PC-9 (cell line): Measurements from ENCODE around the gene IAH1. TPM values are rescaled to one million over a fixed set of nuclear protein-coding genes. Genes with fewer than 3 reads are reported as not detected.

Source experiments
- BruUV-seq: library from RNA; stranded (reverse); fragments of 400-500 nt; replicated peaks from 2 replicates; lab custom pipeline; 2021; lab: Mats Ljungman, UMichigan
- CTCF ChIA-PET: fragments of 300-600 bp; sonication (Branson Sonifier 250); formaldehyde crosslinking; loops from one replicate; lab custom pipeline; 2022; ENCODE audit warnings: antibody characterized with exemption; lab: Charles Lee
- POLR2A ChIA-PET: fragments of 300-600 bp; sonication (Branson Sonifier 250); formaldehyde crosslinking; loops from one replicate; lab custom pipeline; 2022; ENCODE audit warnings: antibody characterized with exemption; ENCODE audit not compliant: unreplicated experiment; lab: Charles Lee
- DNase-seq, 2 experiments: peaks; one replicate each; pipeline versions ENCODE4 v3.0.0 to v3.0.0-alpha.2; 2015 to 2022; ENCODE audit warnings: mixed read lengths in 1 of 2
- H2AFZ ChIP-seq: fragments of 200-600 bp; sonication (generic); 2 replicates; pipeline ENCODE4 v1.8.1; 2017; ENCODE audit warnings: antibody characterized with exemption
- H3F3A ChIP-seq: fragments of 200-600 bp; sonication (generic); 2 replicates; pipeline ENCODE4 v1.8.1; 2017; ENCODE audit warnings: antibody characterized with exemption, mild to moderate bottlenecking, low read depth; ENCODE audit not compliant: insufficient read depth
- H3K27ac ChIP-seq: fragments of 200-600 bp; sonication (generic); 2 replicates; pipeline ENCODE4 v1.6.1; 2016; ENCODE audit warnings: mixed run types
- H3K27me3 ChIP-seq: fragments of 200-600 bp; sonication (generic); 2 replicates; pipeline ENCODE4 v1.6.1; 2016; ENCODE audit warnings: low read depth, mixed run types; ENCODE audit not compliant: insufficient read depth
- H3K36me3 ChIP-seq: fragments of 200-600 bp; sonication (generic); 2 replicates; pipeline ENCODE4 v1.6.1; 2016; ENCODE audit warnings: low read depth, mixed run types
- H3K4me1 ChIP-seq: fragments of 200-600 bp; sonication (generic); replicated peaks from 2 replicates; pipeline ENCODE4 v1.6.1; 2016; ENCODE audit warnings: mixed run types; ENCODE audit not compliant: insufficient read depth
- H3K4me2 ChIP-seq: fragments of 200-600 bp; sonication (generic); 2 replicates; pipeline ENCODE4 v1.6.1; 2017; ENCODE audit warnings: mixed run types
- H3K4me3 ChIP-seq: fragments of 200-600 bp; sonication (generic); 2 replicates; pipeline ENCODE4 v1.6.1; 2016; ENCODE audit warnings: mixed run types
- H3K79me2 ChIP-seq: fragments of 200-600 bp; sonication (generic); 2 replicates; pipeline ENCODE4 v1.6.1; 2017; ENCODE audit warnings: low read depth, mixed run types
- H3K9me2 ChIP-seq: fragments of 200-600 bp; sonication (generic); 2 replicates; pipeline ENCODE4 v1.8.1; 2017; ENCODE audit warnings: mild to moderate bottlenecking; ENCODE audit not compliant: insufficient read depth
- H3K9me3 ChIP-seq: fragments of 200-600 bp; sonication (generic); 2 replicates; pipeline ENCODE4 v1.8.1; 2016; ENCODE audit warnings: low read depth; ENCODE audit not compliant: insufficient read depth
- H4K20me1 ChIP-seq: fragments of 200-600 bp; sonication (generic); 2 replicates; pipeline ENCODE4 v1.8.1; 2017; ENCODE audit not compliant: insufficient read depth
- EZH2 ChIP-seq: fragments of 200-600 bp; sonication (generic); IDR thresholded peaks from 2 replicates; pipeline ENCODE4 v1.8.0; 2017; ENCODE audit warnings: antibody characterized with exemption, low read depth
- intact Hi-C: fragments of 100-400 bp; cut with micrococcal nuclease; formaldehyde crosslinking; loops from one replicate; pipeline ENCODE4 v1.10.0; 2022; ENCODE audit not compliant: unreplicated experiment
- total RNA-seq: library from RNA; stranded (reverse); gene quantifications from 2 replicates; pipeline ENCODE4 v1.2.3, GENCODE V29; 2021
- TF ChIP-seq, protein P1 (sequence below): fragments of 200-600 bp; sonication (generic); conservative IDR thresholded peaks from 2 replicates; pipeline ENCODE4 v1.6.1; 2017; ENCODE audit warnings: mixed run types, antibody characterized with exemption, mild to moderate bottlenecking, moderate library complexity

The IAH1 gene
- total RNA-seq, 1 experiment from 2014 or later = 37.3 TPM

DNA sequence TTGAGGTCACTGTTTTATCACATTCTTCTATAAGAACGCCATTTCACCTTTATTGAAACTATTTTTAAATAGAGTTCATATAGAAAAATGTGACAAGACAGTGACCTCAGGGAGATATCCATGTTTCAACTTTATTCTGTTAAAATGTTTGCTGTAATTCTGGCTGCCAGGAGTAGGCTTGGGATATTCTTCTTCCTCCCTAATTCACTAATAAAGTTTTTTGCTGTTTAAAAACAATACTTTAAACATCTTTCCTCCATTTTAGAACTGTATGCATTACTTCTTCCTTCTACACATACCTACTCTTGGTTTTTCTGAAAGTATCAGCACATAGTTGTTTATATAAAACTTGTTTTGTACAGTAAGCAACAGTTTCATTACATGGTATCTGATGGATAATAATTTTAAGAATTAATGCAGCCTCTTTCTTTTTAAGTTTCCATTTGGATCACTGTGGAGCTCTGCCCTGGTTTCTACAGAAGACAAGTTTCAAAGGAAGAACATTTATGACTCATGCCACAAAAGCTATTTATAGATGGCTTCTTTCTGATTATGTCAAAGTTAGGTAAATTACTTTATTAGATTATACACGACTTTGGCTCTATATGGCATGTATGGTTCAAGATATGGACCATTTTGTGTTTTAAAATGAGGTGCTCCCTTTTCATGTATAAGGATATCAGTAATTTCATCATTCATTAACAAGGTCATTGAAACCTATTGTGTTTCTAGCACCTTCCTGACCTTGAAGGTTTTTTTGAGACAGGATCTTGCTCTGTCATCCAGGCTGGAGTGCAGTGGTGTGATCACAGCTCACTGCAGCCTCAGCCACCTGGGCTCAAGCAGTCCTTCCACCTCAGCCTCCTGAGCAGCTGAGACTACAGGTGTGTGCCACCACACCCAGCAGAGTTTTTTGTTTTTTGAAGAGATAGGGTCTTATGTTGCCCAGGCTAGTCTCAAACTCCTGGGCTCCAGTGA is 43.7 kb upstream of the IAH1 start:
- TF ChIP-seq, protein P1, sequence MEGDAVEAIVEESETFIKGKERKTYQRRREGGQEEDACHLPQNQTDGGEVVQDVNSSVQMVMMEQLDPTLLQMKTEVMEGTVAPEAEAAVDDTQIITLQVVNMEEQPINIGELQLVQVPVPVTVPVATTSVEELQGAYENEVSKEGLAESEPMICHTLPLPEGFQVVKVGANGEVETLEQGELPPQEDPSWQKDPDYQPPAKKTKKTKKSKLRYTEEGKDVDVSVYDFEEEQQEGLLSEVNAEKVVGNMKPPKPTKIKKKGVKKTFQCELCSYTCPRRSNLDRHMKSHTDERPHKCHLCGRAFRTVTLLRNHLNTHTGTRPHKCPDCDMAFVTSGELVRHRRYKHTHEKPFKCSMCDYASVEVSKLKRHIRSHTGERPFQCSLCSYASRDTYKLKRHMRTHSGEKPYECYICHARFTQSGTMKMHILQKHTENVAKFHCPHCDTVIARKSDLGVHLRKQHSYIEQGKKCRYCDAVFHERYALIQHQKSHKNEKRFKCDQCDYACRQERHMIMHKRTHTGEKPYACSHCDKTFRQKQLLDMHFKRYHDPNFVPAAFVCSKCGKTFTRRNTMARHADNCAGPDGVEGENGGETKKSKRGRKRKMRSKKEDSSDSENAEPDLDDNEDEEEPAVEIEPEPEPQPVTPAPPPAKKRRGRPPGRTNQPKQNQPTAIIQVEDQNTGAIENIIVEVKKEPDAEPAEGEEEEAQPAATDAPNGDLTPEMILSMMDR = no peak
- TF ChIP-seq EZH2 = no peak
- Histone ChIP-seq H3K4me3 (no peak overlapping the region), H3K9me3 (no peaks in the 10 kb centered on the region), H3K79me2 (peaks cover 15% of the 10 kb centered on the region), H3K27ac (no peak overlapping the region), H3K4me2 (no peak overlapping the region), H2AFZ (no peak overlapping the region), H4K20me1 (no peaks in the 10 kb centered on the region), H3K4me1 (no peaks in the 10 kb centered on the region), H3K36me3 (peaks cover 48% of the 10 kb centered on the region), H3K9me2 (no peaks in the 10 kb centered on the region), H3K27me3 (no peaks in the 10 kb centered on the region), H3F3A (no peaks in the 10 kb centered on the region; the same call in 1 of the 2 replicates)
- ChIA-PET CTCF (no interaction called here), POLR2A (no interaction called here)
- BruUV-seq = no TSS peak
- intact Hi-C loops = no loop called here
- DNase-seq = no peak

DNA sequence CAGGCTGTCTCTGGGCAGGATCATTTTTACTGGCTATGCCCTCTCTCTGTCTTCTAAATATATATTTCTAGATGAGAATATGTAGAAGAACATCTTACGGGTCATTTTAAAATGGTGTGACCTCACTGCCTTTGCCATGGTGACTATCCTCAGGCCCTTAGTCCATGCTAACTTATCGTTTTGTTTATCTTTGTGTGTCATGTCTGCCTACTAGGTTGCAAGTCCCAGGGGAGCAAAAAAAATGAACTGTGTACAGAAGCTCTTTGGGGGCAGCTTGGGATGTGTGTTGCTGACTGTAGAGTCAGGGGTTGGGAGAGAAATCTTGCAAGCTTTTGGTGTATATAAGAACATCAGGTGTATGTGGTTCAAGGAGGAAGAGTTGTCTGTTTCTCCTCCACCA is 39.9 kb upstream of the IAH1 start:
- intact Hi-C loops = no loop called here
- Histone ChIP-seq H3K4me2 (no peak overlapping the region), H3K27me3 (no peaks in the 10 kb centered on the region), H3F3A (0 out of 2 replicates have a peak, but pooled peaks cover 10% of the 10 kb centered on the region), H4K20me1 (no peaks in the 10 kb centered on the region), H3K36me3 (peaks cover 58% of the 10 kb centered on the region), H3K9me3 (no peaks in the 10 kb centered on the region), H3K79me2 (no peaks in the 10 kb centered on the region), H3K27ac (no peak overlapping the region), H3K4me3 (no peak overlapping the region), H2AFZ (no peak overlapping the region), H3K9me2 (no peaks in the 10 kb centered on the region), H3K4me1 (no peaks in the 10 kb centered on the region)
- no peak for TF ChIP-seq EZH2
- TF ChIP-seq, protein P1 = no peak
- ChIA-PET POLR2A (no interaction called here), CTCF (no interaction called here)
- no peak for DNase-seq
- no TSS peak for BruUV-seq

DNA sequence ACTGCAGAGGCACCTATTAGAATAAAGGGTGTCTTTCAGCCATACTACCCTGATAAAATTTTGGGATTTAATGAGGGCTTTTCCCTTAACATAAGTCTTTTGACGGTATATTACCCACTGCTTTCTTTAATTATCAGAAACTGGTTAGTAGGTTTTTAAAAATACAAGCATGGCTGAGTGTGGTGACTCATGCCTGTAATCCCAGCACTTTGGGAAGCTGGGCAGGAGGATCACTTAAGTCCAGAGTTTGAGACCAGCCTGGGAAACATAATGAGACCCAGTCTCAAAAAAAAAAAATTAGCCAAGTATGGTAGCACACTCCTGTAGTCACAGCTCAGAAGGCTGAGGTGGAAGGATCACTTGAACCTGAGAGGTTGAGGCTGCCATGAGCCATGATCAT is 34.8 kb upstream of the IAH1 start:
- BruUV-seq = no TSS peak
- Histone ChIP-seq H2AFZ (no peak overlapping the region), H3K4me3 (no peak overlapping the region), H3K9me2 (no peaks in the 10 kb centered on the region), H3K36me3 (peaks cover 52% of the 10 kb centered on the region), H3K79me2 (no peaks in the 10 kb centered on the region), H3K4me2 (no peak overlapping the region), H3F3A (0 out of 2 replicates have a peak, but pooled peaks cover 10% of the 10 kb centered on the region), H3K27ac (no peak overlapping the region), H3K4me1 (no peaks in the 10 kb centered on the region), H3K27me3 (no peaks in the 10 kb centered on the region), H3K9me3 (no peaks in the 10 kb centered on the region), H4K20me1 (no peaks in the 10 kb centered on the region)
- intact Hi-C loops = no loop called here
- no peak for DNase-seq
- ChIA-PET POLR2A (no interaction called here), CTCF (no interaction called here)
- TF ChIP-seq, protein P1 = no peak
- TF ChIP-seq EZH2 = no peak
